Measurements from ENCODE around the gene KIF26A. TPM values are rescaled to one million over a fixed set of nuclear protein-coding genes. Genes with fewer than 3 reads are reported as not detected.

Gene KIF26A
- 10 to 100 TPM in 1 of 5 donors, 1 to 10 TPM in 3, under 1 TPM in 1; 0.89 to 21.7 (median 2.8) TPM for total RNA-seq
- polyA plus RNA-seq, result 1 to 10 TPM in 2 of 3 donors, under 1 TPM in 1; 0.65 to 1.8 (median 1.2) TPM
- long read RNA-seq, donor 1, result 0 reads
- long read RNA-seq, donor 2, result 0 reads
- long read RNA-seq, donor 3, result 0 reads
- long read RNA-seq, donor 4, result 0 reads
- long read RNA-seq, donor 5, full-length matches to known transcripts, result 1 of 1 reads
- long read RNA-seq, donor 5, partial matches to known transcripts, result 0 of 1 reads
- long read RNA-seq, donor 5, other reads (novel, unspliced or antisense), result 0 of 1 reads
- long read RNA-seq, donor 6, full-length matches to known transcripts, result 2 of 2 reads
- long read RNA-seq, donor 6, partial matches to known transcripts, result 0 of 2 reads
- long read RNA-seq, donor 6, other reads (novel, unspliced or antisense), result 0 of 2 reads
- long read RNA-seq, donor 7, result 0 reads
- long read RNA-seq, donor 8, result 0 reads
- long read RNA-seq, donor 9, result 0 reads
- long read RNA-seq, donor 10, partial matches to known transcripts, result 5 of 5 reads
- long read RNA-seq, donor 10, other reads (novel, unspliced or antisense), result 0 of 5 reads

DNA sequence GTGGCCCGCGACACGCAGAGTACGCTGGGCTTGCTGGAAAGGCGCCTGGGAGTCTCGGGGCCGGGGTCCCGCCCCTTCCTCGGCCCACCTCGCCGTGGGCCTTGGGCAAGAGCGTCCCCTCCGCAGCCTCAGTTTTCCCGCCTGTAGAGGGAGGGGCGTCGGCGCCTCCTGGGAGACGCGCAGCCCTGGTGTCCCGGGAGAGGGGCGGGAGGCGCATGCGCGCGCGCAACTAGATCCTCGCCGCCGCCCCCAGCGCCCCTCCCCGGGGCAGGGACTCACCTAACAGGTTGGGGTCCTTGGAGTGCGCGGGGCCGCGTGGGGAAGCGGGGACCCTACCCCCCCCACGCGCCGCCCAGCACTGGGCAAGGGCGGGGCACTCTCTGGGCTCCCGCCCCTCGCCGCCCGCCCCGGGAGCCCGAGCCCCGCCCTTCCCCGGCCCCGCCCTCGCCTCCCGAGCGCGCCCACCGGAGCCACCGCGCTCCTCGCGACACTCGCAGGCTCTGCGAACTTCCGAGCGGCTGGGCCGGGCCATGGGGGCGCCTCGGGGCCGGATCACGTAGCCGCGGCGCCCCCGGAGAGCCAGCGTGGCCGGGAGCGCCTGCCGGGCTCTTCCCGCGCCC is at the start of gene KIF26A:
KIF26A (plus strand) TSS at position 490 of the 620 bp plus-strand sequence. CDS start 136 bp downstream, outside the sequence.
- DNase-seq, result peak in 1 of 2 donors; percentile 79
- Histone ChIP-seq H3K36me3 (no peaks in the 10 kb centered on the region), H3K27ac (peak within 1 kb of the TSS in 1 of 5 donors; percentile 65), H3K9me3 (no peaks in the 10 kb centered on the region), H3K27me3 (peaks cover 16 to 82% (median 57%) of the 10 kb centered on the region in 3 donors), H3K4me3 (peak within 1 kb of the TSS; percentile 41 to 63 (median 53)), H3K4me1 (peaks cover 26 to 48% (median 45%) of the 10 kb centered on the region in 4 donors)
- intact Hi-C loops (cut with DNase I; ENCODE audit: low total_unique reads), result loop anchor here (5.0 to 10.0 kb wide), 3 partner anchors 63 to 507 kb away; no protein-coding TSS in a partner anchor
- TF ChIP-seq EP300 (IDR thresholded peaks at IDR 0.05), result no peak
- TF ChIP-seq, protein P1, sequence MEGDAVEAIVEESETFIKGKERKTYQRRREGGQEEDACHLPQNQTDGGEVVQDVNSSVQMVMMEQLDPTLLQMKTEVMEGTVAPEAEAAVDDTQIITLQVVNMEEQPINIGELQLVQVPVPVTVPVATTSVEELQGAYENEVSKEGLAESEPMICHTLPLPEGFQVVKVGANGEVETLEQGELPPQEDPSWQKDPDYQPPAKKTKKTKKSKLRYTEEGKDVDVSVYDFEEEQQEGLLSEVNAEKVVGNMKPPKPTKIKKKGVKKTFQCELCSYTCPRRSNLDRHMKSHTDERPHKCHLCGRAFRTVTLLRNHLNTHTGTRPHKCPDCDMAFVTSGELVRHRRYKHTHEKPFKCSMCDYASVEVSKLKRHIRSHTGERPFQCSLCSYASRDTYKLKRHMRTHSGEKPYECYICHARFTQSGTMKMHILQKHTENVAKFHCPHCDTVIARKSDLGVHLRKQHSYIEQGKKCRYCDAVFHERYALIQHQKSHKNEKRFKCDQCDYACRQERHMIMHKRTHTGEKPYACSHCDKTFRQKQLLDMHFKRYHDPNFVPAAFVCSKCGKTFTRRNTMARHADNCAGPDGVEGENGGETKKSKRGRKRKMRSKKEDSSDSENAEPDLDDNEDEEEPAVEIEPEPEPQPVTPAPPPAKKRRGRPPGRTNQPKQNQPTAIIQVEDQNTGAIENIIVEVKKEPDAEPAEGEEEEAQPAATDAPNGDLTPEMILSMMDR (IDR thresholded peaks at IDR 0.05), result no peak
- 0 to 2% (median 1%) methylated on average over 2 to 77 of the region's 77 CpGs for WGBS, 5 donors

DNA sequence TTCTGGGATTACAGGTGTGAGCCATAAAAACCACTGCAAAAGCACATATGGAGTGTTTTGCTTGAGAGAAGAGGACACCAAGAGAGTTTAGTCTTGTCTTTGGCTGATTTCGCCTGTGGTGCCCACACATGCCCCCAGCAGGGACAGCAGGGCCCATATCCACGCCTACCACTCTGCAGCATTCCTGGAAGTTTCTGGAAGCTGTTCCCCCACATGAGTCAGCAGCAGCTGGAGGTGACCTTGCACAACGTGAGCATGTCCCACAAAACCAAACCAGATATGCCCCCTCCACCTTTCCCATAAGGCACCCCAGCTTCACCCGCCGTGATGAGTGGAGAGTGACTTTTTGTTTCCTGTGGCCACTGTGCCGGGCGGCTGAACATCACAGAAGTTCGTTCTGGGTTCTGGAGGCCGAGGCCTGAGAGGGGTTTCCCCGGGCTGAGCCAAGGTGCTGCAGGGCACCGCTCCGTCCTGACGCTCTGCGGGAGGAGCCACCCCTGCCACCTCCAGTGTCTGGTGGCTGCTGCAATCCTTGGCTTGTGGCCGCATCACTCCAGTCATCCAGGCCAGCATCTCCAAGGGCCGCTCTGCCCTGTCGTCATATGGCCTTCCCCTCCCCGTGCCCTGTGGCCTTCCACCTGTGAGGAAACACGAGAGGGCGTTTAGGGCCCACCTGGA is 48.2 kb upstream of the KIF26A start:
- intact Hi-C loops (cut with DNase I; ENCODE audit: low total_unique reads), result no loop called here
- Histone ChIP-seq H3K36me3 (no peaks in the 10 kb centered on the region), H3K27me3 (peaks cover 0 to 43% (median 17%) of the 10 kb centered on the region in 3 donors), H3K4me3 (no peak overlapping the region), H3K4me1 (peaks cover 0 to 44% (median 41%) of the 10 kb centered on the region in 4 donors), H3K27ac (no peak overlapping the region), H3K9me3 (no peaks in the 10 kb centered on the region)
- TF ChIP-seq POLR2A (IDR thresholded peaks at IDR 0.05) (no peak), POLR2AphosphoS5 (IDR thresholded peaks at IDR 0.05) (no peak), EP300 (IDR thresholded peaks at IDR 0.05) (no peak)
- TF ChIP-seq, protein P1 (IDR thresholded peaks at IDR 0.05), result no peak
- peak in 1 of 2 donors; percentile 3 for DNase-seq
- WGBS, 5 donors, result 90 to 95% (median 94%) methylated on average over 17 to 20 of the region's 20 CpGs

DNA sequence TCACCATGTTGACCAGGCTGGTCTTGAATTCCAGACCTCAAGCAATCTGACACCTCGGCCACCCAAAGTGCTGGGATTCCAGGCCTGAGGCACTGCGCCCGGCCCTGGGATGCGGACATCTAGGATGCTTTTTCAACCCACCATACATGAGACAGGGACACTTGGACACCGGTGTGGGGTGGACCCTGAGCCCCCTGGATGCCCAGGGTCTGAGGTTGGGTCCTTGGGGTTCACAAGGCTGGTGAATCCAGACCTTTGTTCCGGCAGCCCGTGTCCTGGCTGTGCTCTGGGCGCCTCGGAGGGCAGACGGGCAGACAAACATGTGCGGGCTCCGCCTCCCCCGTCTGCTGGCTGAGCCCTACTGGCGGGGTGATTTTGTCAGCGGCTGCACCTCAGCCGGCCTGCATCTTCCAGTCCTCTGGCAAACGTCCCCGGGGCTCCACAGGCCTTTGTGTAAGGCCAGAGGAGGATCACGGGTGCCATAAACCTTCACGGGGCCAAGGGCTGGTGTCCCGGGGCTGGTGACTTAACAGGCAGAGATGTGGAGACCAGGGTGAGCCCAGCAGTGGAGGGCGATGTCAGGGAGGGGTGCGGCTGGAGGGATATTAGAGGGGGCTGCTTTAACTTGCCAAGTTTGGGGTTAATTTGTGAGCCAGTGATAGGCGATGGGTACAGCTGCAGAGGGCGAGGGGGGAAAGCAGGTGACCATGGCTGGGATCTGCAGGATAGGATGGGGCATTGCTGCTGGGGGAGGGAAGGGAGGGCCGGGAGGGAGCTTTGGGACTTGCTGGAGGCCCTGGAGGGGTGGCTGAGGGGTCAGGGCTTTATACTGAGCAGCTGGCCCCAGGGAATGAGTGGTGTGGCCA is 47.1 kb upstream of the KIF26A start:
- Histone ChIP-seq H3K27me3 (peaks cover 0 to 43% (median 7%) of the 10 kb centered on the region in 3 donors), H3K4me3 (no peak overlapping the region), H3K9me3 (no peaks in the 10 kb centered on the region), H3K27ac (no peak overlapping the region), H3K4me1 (peaks cover 0 to 35% (median 32%) of the 10 kb centered on the region in 4 donors), H3K36me3 (no peaks in the 10 kb centered on the region)
- intact Hi-C loops (cut with DNase I; ENCODE audit: low total_unique reads), result no loop called here
- peak in 1 of 2 donors; percentile 25 for DNase-seq
- 42 to 56% (median 51%) methylated on average over 17 to 26 of the region's 26 CpGs for WGBS, 5 donors
- no peak for TF ChIP-seq EP300 (IDR thresholded peaks at IDR 0.05)
- TF ChIP-seq POLR2AphosphoS5 (IDR thresholded peaks at IDR 0.05), result no peak
- TF ChIP-seq, protein P1 (IDR thresholded peaks at IDR 0.05), result no peak
- TF ChIP-seq POLR2A (IDR thresholded peaks at IDR 0.05), result no peak

Measured in stomach (tissue), 19 donors.